Loucy (cell line): Measurements from ENCODE around the gene MACF1.

Experiments used
- H2AFZ ChIP-seq: fragments of 200-600 bp; sonication (generic); 2 replicates; pipeline ENCODE4 v1.6.0; 2016; ENCODE audit warnings: antibody characterized with exemption, mild to moderate bottlenecking, low read length, moderate library complexity
- H3F3A ChIP-seq: fragments of 200-600 bp; 2 replicates; pipeline ENCODE4 v1.6.0; 2016; ENCODE audit warnings: antibody characterized with exemption, low read depth, mild to moderate bottlenecking
- H3K27me3 ChIP-seq: fragments of 200-600 bp; sonication (generic); 2 replicates; pipeline ENCODE4 v1.6.1; 2014; ENCODE audit warnings: low read length, mild to moderate bottlenecking; ENCODE audit not compliant: insufficient read depth, poor library complexity, severe bottlenecking
- H3K36me3 ChIP-seq: fragments of 200-600 bp; sonication (generic); 2 replicates; pipeline ENCODE4 v1.6.1; 2016; ENCODE audit warnings: low read length; ENCODE audit not compliant: insufficient read depth
- H3K4me1 ChIP-seq: fragments of 200-600 bp; sonication (generic); 2 replicates; pipeline ENCODE4 v1.5.1; 2014; ENCODE audit warnings: low read length, mild to moderate bottlenecking; ENCODE audit not compliant: insufficient read depth, poor library complexity, severe bottlenecking
- H3K4me2 ChIP-seq: fragments of 200-600 bp; sonication (generic); 2 replicates; pipeline ENCODE4 v1.6.0; 2014; ENCODE audit warnings: antibody characterized with exemption, low read length, low read depth, mild to moderate bottlenecking; ENCODE audit not compliant: poor library complexity, severe bottlenecking
- H3K4me3 ChIP-seq: fragments of 200-600 bp; sonication (generic); 2 replicates; pipeline ENCODE4 v1.5.1; 2014; ENCODE audit warnings: low read length, mild to moderate bottlenecking, mixed read lengths; ENCODE audit not compliant: poor library complexity, severe bottlenecking
- H3K79me2 ChIP-seq: fragments of 200-600 bp; sonication (generic); 2 replicates; pipeline ENCODE4 v1.6.1; 2014; ENCODE audit warnings: low read length; ENCODE audit not compliant: insufficient read depth
- H3K9ac ChIP-seq: fragments of 200-600 bp; sonication (generic); 2 replicates; pipeline ENCODE4 v1.6.0; 2014; ENCODE audit warnings: mild to moderate bottlenecking, low read depth, low read length, moderate library complexity; ENCODE audit not compliant: poor library complexity, severe bottlenecking
- H3K9me2 ChIP-seq: fragments of 200-600 bp; sonication (generic); replicated peaks from 2 replicates; pipeline ENCODE4 v1.6.1; 2016; ENCODE audit warnings: low read depth, low read length, mixed read lengths
- H3K9me3 ChIP-seq: fragments of 200-600 bp; sonication (generic); 2 replicates; pipeline ENCODE4 v1.6.1; 2014; ENCODE audit warnings: mild to moderate bottlenecking, antibody characterized with exemption, low read length, low read depth; ENCODE audit not compliant: insufficient read depth
- H4K20me1 ChIP-seq: fragments of 200-600 bp; sonication (generic); 2 replicates; pipeline ENCODE4 v1.6.0; 2014; ENCODE audit warnings: antibody characterized with exemption, low read length, mild to moderate bottlenecking; ENCODE audit not compliant: insufficient read depth, poor library complexity, severe bottlenecking
- CTCF ChIP-seq: fragments of 200-600 bp; sonication (generic); conservative IDR thresholded peaks from 2 replicates; pipeline ENCODE4 v1.5.1; 2014; ENCODE audit warnings: mild to moderate bottlenecking, antibody characterized with exemption, low read length
- EZH2phosphoT487 ChIP-seq: fragments of 200-600 bp; IDR thresholded peaks from 2 replicates; pipeline ENCODE4 v1.6.1; 2018; ENCODE audit warnings: antibody characterized with exemption, mild to moderate bottlenecking, moderate library complexity, borderline replicate concordance

MACF1 gene

GRCh38 chr1:39408641-39409054, 204.2 kb downstream of the MACF1 start:
- Histone ChIP-seq H3K27me3 (no peaks in the 10 kb centered on the region), H3K36me3 (peaks cover 30% of the 10 kb centered on the region; the same call in 1 of the 2 replicates), H3K9me3 (no peaks in the 10 kb centered on the region), H3K4me3 (peak overlapping the region; percentile 83), H2AFZ (peak overlapping the region; percentile 64; the same call in 1 of the 2 replicates), H3K9ac (peak overlapping the region; percentile 75), H3K9me2 (no peaks in the 10 kb centered on the region), H3K4me1 (peaks cover 36% of the 10 kb centered on the region), H4K20me1 (peaks cover 57% of the 10 kb centered on the region), H3K4me2 (peak overlapping the region; percentile 94), H3F3A (peaks cover 14% of the 10 kb centered on the region; the same call in 1 of the 2 replicates), H3K79me2 (peaks cover 63% of the 10 kb centered on the region)
- TF ChIP-seq EZH2phosphoT487 (no peak), CTCF (no peak)

GRCh38 chr1:39409055-39409816, 204.7 kb downstream of the MACF1 start:
- H3K27me3 ChIP-seq = no peaks in the 10 kb centered on the region
- H4K20me1 ChIP-seq = peaks cover 63% of the 10 kb centered on the region
- H3K9me2 ChIP-seq = no peaks in the 10 kb centered on the region
- H3K9ac ChIP-seq = peak overlapping the region; percentile 75
- no peaks in the 10 kb centered on the region for H3K9me3 ChIP-seq
- peaks cover 42% of the 10 kb centered on the region for H3K4me1 ChIP-seq
- peaks cover 67% of the 10 kb centered on the region for H3K79me2 ChIP-seq
- no peak for TF ChIP-seq EZH2phosphoT487
- TF ChIP-seq CTCF = no peak
- peak overlapping the region; percentile 64 for H2AFZ ChIP-seq
- H3K4me2 ChIP-seq = peak overlapping the region; percentile 94
- peaks cover 14% of the 10 kb centered on the region; the same call in 1 of the 2 replicates for H3F3A ChIP-seq
- H3K36me3 ChIP-seq = peaks cover 31% of the 10 kb centered on the region; the same call in 1 of the 2 replicates
- peak overlapping the region; percentile 83 for H3K4me3 ChIP-seq

GRCh38 chr1:39410915-39411436, 206.5 kb downstream of the MACF1 start:
- H3K36me3 ChIP-seq = peaks cover 29% of the 10 kb centered on the region; the same call in 1 of the 2 replicates
- peak overlapping the region; percentile 94 for H3K4me2 ChIP-seq
- no peaks in the 10 kb centered on the region for H3K9me2 ChIP-seq
- no peak overlapping the region for H2AFZ ChIP-seq
- peaks cover 66% of the 10 kb centered on the region for H3K79me2 ChIP-seq
- H3K4me3 ChIP-seq = peak overlapping the region; percentile 83
- no peaks in the 10 kb centered on the region for H3K27me3 ChIP-seq
- H3F3A ChIP-seq = peaks cover 10% of the 10 kb centered on the region; the same call in 1 of the 2 replicates
- peaks cover 49% of the 10 kb centered on the region for H3K4me1 ChIP-seq
- TF ChIP-seq CTCF (peak; percentile 81), EZH2phosphoT487 (no peak)
- peaks cover 68% of the 10 kb centered on the region for H4K20me1 ChIP-seq
- H3K9me3 ChIP-seq = no peaks in the 10 kb centered on the region
- peak overlapping the region; percentile 29 for H3K9ac ChIP-seq
